HG02763 (cell line): ENCODE data around the gene PEX5.
A peak's percentile ranks its signal among the peaks of the same experiment; 100 is the strongest.

ENCODE experiments used
- ATAC-seq: cut with Tn5 transposase; IDR thresholded peaks from one replicate; pipeline ENCODE4 v1.9.1; 2021; ENCODE audit warnings: mild to moderate bottlenecking, moderate library complexity; ENCODE audit not compliant: unreplicated experiment

PEX5 gene

GRCh38 chr12:7189398-7190267, at the start of gene PEX5:
PEX5 (plus strand) TSS chr12:7189686; CDS start chr12:7190378, 692 bp downstream.
- ATAC-seq = peak; percentile 96

GRCh38 chr12:7141351-7142005, 48.0 kb upstream of the PEX5 start:
- ATAC-seq = no peak

- no peak for ATAC-seq
Measured at GRCh38 chr12:7142056-7142644, 47.3 kb upstream of the PEX5 start.

- no peak for ATAC-seq
Measured at GRCh38 chr12:7142809-7143465, 46.5 kb upstream of the PEX5 start.

- ATAC-seq = no peak
Measured at GRCh38 chr12:7143564-7143963, 45.9 kb upstream of the PEX5 start.

- ATAC-seq = no peak
Measured at GRCh38 chr12:7144414-7145120, 44.9 kb upstream of the PEX5 start.

- ATAC-seq = no peak
Measured at GRCh38 chr12:7145671-7146070, 43.8 kb upstream of the PEX5 start.

- ATAC-seq = no peak
Measured at GRCh38 chr12:7146228-7146627, 43.3 kb upstream of the PEX5 start.

GRCh38 chr12:7146906-7147305, 42.6 kb upstream of the PEX5 start:
- ATAC-seq = no peak

GRCh38 chr12:7150356-7150755, 39.1 kb upstream of the PEX5 start:
- ATAC-seq = no peak

- no peak for ATAC-seq
Measured at GRCh38 chr12:7150841-7151240, 38.6 kb upstream of the PEX5 start.

- ATAC-seq = no peak
Measured at GRCh38 chr12:7151532-7151931, 38.0 kb upstream of the PEX5 start.

- no peak for ATAC-seq
Measured at GRCh38 chr12:7152818-7153217, 36.7 kb upstream of the PEX5 start.

- no peak for ATAC-seq
Measured at GRCh38 chr12:7154042-7154441, 35.4 kb upstream of the PEX5 start.

- ATAC-seq = no peak
Measured at GRCh38 chr12:7154901-7155470, 34.5 kb upstream of the PEX5 start.

GRCh38 chr12:7155471-7156034, 33.9 kb upstream of the PEX5 start:
- no peak for ATAC-seq

- ATAC-seq = no peak
Measured at GRCh38 chr12:7156259-7157197, 33.0 kb upstream of the PEX5 start.

- no peak for ATAC-seq
Measured at GRCh38 chr12:7157391-7157790, 32.1 kb upstream of the PEX5 start.
